GM23338 (cell line): Measurements from ENCODE around the gene AKT2. TPM values are rescaled to one million over a fixed set of nuclear protein-coding genes. Genes with fewer than 3 reads are reported as not detected.

ENCODE experiments used
- ATAC-seq: fragments of 200-7000 bp; cut with Tn5 transposase; 3 replicates; pipeline ENCODE4 v1.9.1; 2020
- DNase-seq: peaks from one replicate; pipeline ENCODE4 v3.0.0-alpha.2; 2015; ENCODE audit warnings: low spot score
- H2AFZ ChIP-seq: fragments of 200-600 bp; sonication (generic); 2 replicates; pipeline ENCODE4 v1.8.0; 2016; ENCODE audit warnings: antibody characterized with exemption, mild to moderate bottlenecking, moderate library complexity
- H3F3A ChIP-seq: fragments of 200-600 bp; sonication (generic); replicated peaks from 2 replicates; pipeline ENCODE4 v1.8.0; 2017; ENCODE audit warnings: antibody characterized with exemption, mixed run types, low read depth
- H3K27ac ChIP-seq: fragments of 200-600 bp; sonication (generic); 2 replicates; pipeline ENCODE4 v1.6.1; 2016; ENCODE audit warnings: low read depth
- H3K27me3 ChIP-seq: fragments of 200-600 bp; sonication (generic); 2 replicates; pipeline ENCODE4 v1.8.0; 2016; ENCODE audit warnings: mild to moderate bottlenecking, mixed run types, moderate library complexity; ENCODE audit not compliant: insufficient read depth
- H3K36me3 ChIP-seq: fragments of 200-600 bp; sonication (generic); 2 replicates; pipeline ENCODE4 v1.8.0; 2016; ENCODE audit warnings: mild to moderate bottlenecking; ENCODE audit not compliant: insufficient read depth
- H3K4me1 ChIP-seq: fragments of 200-600 bp; sonication (generic); 2 replicates; pipeline ENCODE4 v1.8.0; 2016; ENCODE audit warnings: mild to moderate bottlenecking, moderate library complexity; ENCODE audit not compliant: insufficient read depth
- H3K4me2 ChIP-seq: fragments of 200-600 bp; sonication (generic); 2 replicates; pipeline ENCODE4 v1.7.1; 2017; ENCODE audit warnings: mixed run types
- H3K4me3 ChIP-seq: fragments of 200-600 bp; sonication (generic); 2 replicates; pipeline ENCODE4 v1.6.1; 2016; ENCODE audit warnings: mixed run types
- H3K79me2 ChIP-seq: fragments of 200-600 bp; sonication (generic); replicated peaks from 2 replicates; pipeline ENCODE4 v1.8.0; 2017; ENCODE audit warnings: mild to moderate bottlenecking; ENCODE audit not compliant: insufficient read depth
- H3K9me2 ChIP-seq: fragments of 200-600 bp; sonication (generic); 2 replicates; pipeline ENCODE4 v1.8.0; 2017; ENCODE audit not compliant: insufficient read depth
- H4K20me1 ChIP-seq: fragments of 200-600 bp; sonication (generic); replicated peaks from 2 replicates; pipeline ENCODE4 v1.8.0; 2017; ENCODE audit warnings: mild to moderate bottlenecking; ENCODE audit not compliant: insufficient read depth
- H3K27ac Mint-ChIP-seq: 2 replicates; pipeline ENCODE4 v1.8.0; 2020; ENCODE audit warnings: inconsistent platforms, mild to moderate bottlenecking, moderate library complexity, mixed read lengths
- H3K27me3 Mint-ChIP-seq: 3 replicates; pipeline ENCODE4 v1.8.0; 2022; ENCODE audit warnings: low read depth, mild to moderate bottlenecking, moderate library complexity, mixed read lengths, inconsistent platforms; ENCODE audit not compliant: insufficient read depth, poor library complexity
- H3K36me3 Mint-ChIP-seq: 3 replicates; pipeline ENCODE4 v1.8.0; 2021; ENCODE audit warnings: low read depth, mild to moderate bottlenecking, inconsistent platforms, moderate library complexity, mixed read lengths
- H3K4me1 Mint-ChIP-seq: 3 replicates; pipeline ENCODE4 v1.8.0; 2020; ENCODE audit warnings: mild to moderate bottlenecking, inconsistent platforms, mixed read lengths
- H3K4me3 Mint-ChIP-seq: 3 replicates; pipeline ENCODE4 v1.8.0; 2021; ENCODE audit warnings: moderate library complexity, mild to moderate bottlenecking, inconsistent platforms, mixed read lengths
- H3K9me3 Mint-ChIP-seq: 3 replicates; pipeline ENCODE4 v1.8.0; 2020; ENCODE audit warnings: moderate library complexity, mild to moderate bottlenecking, inconsistent platforms, mixed read lengths
- CREB1 ChIP-seq: fragments of 250-450 bp; sonication (Bioruptor Pico); IDR thresholded peaks from 2 replicates; pipeline ENCODE4 v1.5.0; 2020; ENCODE audit warnings: low read depth, mild to moderate bottlenecking, moderate library complexity
- JUNB ChIP-seq: IDR thresholded peaks from one replicate; pipeline ENCODE4 v1.6.1; 2016; ENCODE audit warnings: antibody characterized with exemption; ENCODE audit not compliant: unreplicated experiment
- POLR2AphosphoS5 ChIP-seq: IDR thresholded peaks from 2 replicates; pipeline ENCODE4 v1.6.1; 2016; ENCODE audit warnings: antibody characterized with exemption, low read depth
- ZNF114 ChIP-seq: fragments of 250-450 bp; sonication (Bioruptor Pico); IDR thresholded peaks from 2 replicates; pipeline ENCODE4 v1.5.0; 2020; ENCODE audit warnings: mild to moderate bottlenecking, moderate library complexity
- ZNF331 ChIP-seq: fragments of 250-450 bp; sonication (Bioruptor Pico); IDR thresholded peaks from 2 replicates; pipeline ENCODE4 v1.5.0; 2020; ENCODE audit warnings: low read depth, mild to moderate bottlenecking, moderate library complexity
- polyA plus RNA-seq: library from polyadenylated mRNA; unstranded; fragments of >200 nt; fragmentation: Nextera tagmentation; extraction: Ambion mirVana; gene quantifications from 2 replicates; pipeline ENCODE4 v1.2.1, GENCODE V29; 2016
- total RNA-seq: library from RNA; depleted of rRNA; stranded (reverse); fragments of >200 nt; shearing (Covaris generic); gene quantifications from 2 replicates; pipeline ENCODE4 v1.2.3, GENCODE V29; 2014
- TF ChIP-seq, protein P1 (sequence below), 2 experiments: fragments of 200-600 bp in 1 of 2; sonication (generic) in 1 of 2; conservative IDR thresholded peaks; 2 replicates each; pipeline versions ENCODE4 v1.5.1 to v1.6.1; 2016 to 2017; ENCODE audit warnings: antibody characterized with exemption in 2 of 2, low read depth in 2 of 2, mild to moderate bottlenecking in 2 of 2, moderate library complexity in 1 of 2
- TF ChIP-seq, protein P2 (sequence below): fragments of 250-450 bp; sonication (Bioruptor Pico); IDR thresholded peaks from 2 replicates; pipeline ENCODE4 v1.5.0; 2020; ENCODE audit warnings: mild to moderate bottlenecking, moderate library complexity
- TF ChIP-seq, protein P3 (sequence below): IDR thresholded peaks from one replicate; pipeline ENCODE4 v1.6.1; 2018; ENCODE audit warnings: antibody characterized with exemption; ENCODE audit not compliant: unreplicated experiment

The AKT2 gene
- total and polyA plus RNA-seq, 2 experiments from 2014 or later: 17.6 to 123 TPM

DNA sequence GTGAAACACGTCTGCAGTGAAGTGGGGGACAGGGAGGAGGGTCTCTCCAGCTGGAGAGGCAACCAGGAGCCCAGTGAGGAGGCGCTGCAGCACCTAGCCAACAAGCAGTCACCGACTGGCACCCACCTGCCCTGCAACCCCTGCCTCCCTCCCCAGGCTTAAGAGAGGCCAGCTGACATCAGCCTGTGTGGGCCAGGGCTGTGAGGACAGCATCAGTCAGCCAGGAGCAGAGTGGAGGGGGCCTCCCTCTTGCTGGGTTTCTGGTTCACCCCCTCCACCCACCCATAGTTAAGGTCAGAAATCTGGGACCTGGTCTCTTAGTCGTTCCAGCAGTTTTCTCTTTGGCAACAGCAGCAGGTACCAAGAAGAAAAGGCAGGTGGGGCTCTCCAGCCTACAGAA lies 33.2 kb downstream of the AKT2 start:
- Histone ChIP-seq H3K36me3 (no peaks in the 10 kb centered on the region; the same call in 1 of the 2 replicates), H3K4me2 (no peak overlapping the region), H2AFZ (no peak overlapping the region), H3K4me1 (peaks cover 7% of the 10 kb centered on the region; the same call in 1 of the 2 replicates), H4K20me1 (no peaks in the 10 kb centered on the region; the same call in 1 of the 2 replicates), H3K27ac (peak overlapping the region; percentile 76; the same call in 1 of the 2 replicates), H3F3A (no peaks in the 10 kb centered on the region), H3K79me2 (no peaks in the 10 kb centered on the region; the same call in 1 of the 2 replicates), H3K9me2 (no peaks in the 10 kb centered on the region), H3K4me3 (no peak overlapping the region), H3K27me3 (no peaks in the 10 kb centered on the region)
- no peak for DNase-seq
- Mint-ChIP-seq H3K36me3 (peaks cover 31% of the 10 kb centered on the region), H3K4me1 (peaks cover 15% of the 10 kb centered on the region), H3K27ac (peak overlapping the region; percentile 65), H3K4me3 (no peak overlapping the region), H3K9me3 (peaks cover 2% of the 10 kb centered on the region; the same call in 1 of the 3 replicates), H3K27me3 (peaks cover 8% of the 10 kb centered on the region)
- TF ChIP-seq POLR2AphosphoS5 (no peak), ZNF114 (no peak), CREB1 (CRISPR knock-in tag) (no peak), JUNB (no peak)
- TF ChIP-seq, protein P1, sequence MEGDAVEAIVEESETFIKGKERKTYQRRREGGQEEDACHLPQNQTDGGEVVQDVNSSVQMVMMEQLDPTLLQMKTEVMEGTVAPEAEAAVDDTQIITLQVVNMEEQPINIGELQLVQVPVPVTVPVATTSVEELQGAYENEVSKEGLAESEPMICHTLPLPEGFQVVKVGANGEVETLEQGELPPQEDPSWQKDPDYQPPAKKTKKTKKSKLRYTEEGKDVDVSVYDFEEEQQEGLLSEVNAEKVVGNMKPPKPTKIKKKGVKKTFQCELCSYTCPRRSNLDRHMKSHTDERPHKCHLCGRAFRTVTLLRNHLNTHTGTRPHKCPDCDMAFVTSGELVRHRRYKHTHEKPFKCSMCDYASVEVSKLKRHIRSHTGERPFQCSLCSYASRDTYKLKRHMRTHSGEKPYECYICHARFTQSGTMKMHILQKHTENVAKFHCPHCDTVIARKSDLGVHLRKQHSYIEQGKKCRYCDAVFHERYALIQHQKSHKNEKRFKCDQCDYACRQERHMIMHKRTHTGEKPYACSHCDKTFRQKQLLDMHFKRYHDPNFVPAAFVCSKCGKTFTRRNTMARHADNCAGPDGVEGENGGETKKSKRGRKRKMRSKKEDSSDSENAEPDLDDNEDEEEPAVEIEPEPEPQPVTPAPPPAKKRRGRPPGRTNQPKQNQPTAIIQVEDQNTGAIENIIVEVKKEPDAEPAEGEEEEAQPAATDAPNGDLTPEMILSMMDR (conservative IDR thresholded peaks at IDR 0.05; ENCODE audit: low read depth in 2 of 2): no peak
- ATAC-seq: no peak; the same call in 2 of the 3 replicates

DNA sequence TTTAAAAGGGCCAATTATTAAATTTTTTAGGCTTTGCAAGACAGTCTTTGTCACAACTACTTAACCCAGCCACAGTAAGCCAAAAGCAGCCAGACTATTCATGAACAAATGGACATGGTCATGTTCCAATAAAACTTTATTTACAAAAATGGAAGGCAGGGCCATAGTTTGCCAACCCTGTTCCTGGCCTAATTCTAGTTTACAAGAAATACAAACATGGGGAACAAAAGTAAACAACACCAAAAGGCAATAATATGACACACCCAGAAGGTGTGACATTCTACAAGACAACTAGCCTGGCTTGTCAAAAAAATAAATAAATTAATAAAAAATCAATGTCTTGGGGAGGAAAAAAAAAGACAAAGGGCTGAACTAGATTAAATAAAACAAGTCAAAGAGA lies 33.9 kb downstream of the AKT2 start:
- H3K36me3 ChIP-seq: no peaks in the 10 kb centered on the region; the same call in 1 of the 2 replicates
- no peaks in the 10 kb centered on the region for H3K9me2 ChIP-seq
- no peak overlapping the region for H3K4me2 ChIP-seq
- ATAC-seq: no peak
- no peak for DNase-seq
- Mint-ChIP-seq H3K27ac (no peak overlapping the region), H3K9me3 (peaks cover 2% of the 10 kb centered on the region; the same call in 1 of the 3 replicates), H3K4me3 (no peak overlapping the region), H3K27me3 (peaks cover 10% of the 10 kb centered on the region), H3K36me3 (peaks cover 30% of the 10 kb centered on the region), H3K4me1 (peaks cover 18% of the 10 kb centered on the region)
- peaks cover 7% of the 10 kb centered on the region; the same call in 1 of the 2 replicates for H3K4me1 ChIP-seq
- H4K20me1 ChIP-seq: no peaks in the 10 kb centered on the region; the same call in 1 of the 2 replicates
- no peaks in the 10 kb centered on the region for H3K27me3 ChIP-seq
- no peak overlapping the region for H3K27ac ChIP-seq
- H2AFZ ChIP-seq: no peak overlapping the region
- H3K4me3 ChIP-seq: no peak overlapping the region
- no peaks in the 10 kb centered on the region for H3F3A ChIP-seq
- no peaks in the 10 kb centered on the region; the same call in 1 of the 2 replicates for H3K79me2 ChIP-seq
- TF ChIP-seq, protein P2, sequence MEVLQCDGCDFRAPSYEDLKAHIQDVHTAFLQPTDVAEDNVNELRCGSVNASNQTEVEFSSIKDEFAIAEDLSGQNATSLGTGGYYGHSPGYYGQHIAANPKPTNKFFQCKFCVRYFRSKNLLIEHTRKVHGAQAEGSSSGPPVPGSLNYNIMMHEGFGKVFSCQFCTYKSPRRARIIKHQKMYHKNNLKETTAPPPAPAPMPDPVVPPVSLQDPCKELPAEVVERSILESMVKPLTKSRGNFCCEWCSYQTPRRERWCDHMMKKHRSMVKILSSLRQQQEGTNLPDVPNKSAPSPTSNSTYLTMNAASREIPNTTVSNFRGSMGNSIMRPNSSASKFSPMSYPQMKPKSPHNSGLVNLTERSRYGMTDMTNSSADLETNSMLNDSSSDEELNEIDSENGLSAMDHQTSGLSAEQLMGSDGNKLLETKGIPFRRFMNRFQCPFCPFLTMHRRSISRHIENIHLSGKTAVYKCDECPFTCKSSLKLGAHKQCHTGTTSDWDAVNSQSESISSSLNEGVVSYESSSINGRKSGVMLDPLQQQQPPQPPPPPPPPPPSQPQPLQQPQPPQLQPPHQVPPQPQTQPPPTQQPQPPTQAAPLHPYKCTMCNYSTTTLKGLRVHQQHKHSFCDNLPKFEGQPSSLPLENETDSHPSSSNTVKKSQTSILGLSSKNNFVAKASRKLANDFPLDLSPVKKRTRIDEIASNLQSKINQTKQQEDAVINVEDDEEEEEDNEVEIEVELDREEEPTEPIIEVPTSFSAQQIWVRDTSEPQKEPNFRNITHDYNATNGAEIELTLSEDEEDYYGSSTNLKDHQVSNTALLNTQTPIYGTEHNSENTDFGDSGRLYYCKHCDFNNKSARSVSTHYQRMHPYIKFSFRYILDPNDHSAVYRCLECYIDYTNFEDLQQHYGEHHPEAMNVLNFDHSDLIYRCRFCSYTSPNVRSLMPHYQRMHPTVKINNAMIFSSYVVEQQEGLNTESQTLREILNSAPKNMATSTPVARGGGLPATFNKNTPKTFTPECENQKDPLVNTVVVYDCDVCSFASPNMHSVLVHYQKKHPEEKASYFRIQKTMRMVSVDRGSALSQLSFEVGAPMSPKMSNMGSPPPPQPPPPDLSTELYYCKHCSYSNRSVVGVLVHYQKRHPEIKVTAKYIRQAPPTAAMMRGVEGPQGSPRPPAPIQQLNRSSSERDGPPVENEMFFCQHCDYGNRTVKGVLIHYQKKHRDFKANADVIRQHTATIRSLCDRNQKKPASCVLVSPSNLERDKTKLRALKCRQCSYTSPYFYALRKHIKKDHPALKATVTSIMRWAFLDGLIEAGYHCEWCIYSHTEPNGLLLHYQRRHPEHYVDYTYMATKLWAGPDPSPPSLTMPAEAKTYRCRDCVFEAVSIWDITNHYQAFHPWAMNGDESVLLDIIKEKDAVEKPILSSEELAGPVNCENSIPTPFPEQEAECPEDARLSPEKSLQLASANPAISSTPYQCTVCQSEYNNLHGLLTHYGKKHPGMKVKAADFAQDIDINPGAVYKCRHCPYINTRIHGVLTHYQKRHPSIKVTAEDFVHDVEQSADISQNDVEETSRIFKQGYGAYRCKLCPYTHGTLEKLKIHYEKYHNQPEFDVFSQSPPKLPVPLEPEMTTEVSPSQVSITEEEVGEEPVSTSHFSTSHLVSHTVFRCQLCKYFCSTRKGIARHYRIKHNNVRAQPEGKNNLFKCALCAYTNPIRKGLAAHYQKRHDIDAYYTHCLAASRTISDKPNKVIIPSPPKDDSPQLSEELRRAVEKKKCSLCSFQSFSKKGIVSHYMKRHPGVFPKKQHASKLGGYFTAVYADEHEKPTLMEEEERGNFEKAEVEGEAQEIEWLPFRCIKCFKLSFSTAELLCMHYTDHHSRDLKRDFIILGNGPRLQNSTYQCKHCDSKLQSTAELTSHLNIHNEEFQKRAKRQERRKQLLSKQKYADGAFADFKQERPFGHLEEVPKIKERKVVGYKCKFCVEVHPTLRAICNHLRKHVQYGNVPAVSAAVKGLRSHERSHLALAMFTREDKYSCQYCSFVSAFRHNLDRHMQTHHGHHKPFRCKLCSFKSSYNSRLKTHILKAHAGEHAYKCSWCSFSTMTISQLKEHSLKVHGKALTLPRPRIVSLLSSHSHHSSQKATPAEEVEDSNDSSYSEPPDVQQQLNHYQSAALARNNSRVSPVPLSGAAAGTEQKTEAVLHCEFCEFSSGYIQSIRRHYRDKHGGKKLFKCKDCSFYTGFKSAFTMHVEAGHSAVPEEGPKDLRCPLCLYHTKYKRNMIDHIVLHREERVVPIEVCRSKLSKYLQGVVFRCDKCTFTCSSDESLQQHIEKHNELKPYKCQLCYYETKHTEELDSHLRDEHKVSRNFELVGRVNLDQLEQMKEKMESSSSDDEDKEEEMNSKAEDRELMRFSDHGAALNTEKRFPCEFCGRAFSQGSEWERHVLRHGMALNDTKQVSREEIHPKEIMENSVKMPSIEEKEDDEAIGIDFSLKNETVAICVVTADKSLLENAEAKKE (CRISPR knock-in tag): no peak
- TF ChIP-seq JUNB (no peak), ZNF114 (no peak), CREB1 (CRISPR knock-in tag) (no peak), ZNF331 (CRISPR knock-in tag) (no peak)
- TF ChIP-seq, protein P3, sequence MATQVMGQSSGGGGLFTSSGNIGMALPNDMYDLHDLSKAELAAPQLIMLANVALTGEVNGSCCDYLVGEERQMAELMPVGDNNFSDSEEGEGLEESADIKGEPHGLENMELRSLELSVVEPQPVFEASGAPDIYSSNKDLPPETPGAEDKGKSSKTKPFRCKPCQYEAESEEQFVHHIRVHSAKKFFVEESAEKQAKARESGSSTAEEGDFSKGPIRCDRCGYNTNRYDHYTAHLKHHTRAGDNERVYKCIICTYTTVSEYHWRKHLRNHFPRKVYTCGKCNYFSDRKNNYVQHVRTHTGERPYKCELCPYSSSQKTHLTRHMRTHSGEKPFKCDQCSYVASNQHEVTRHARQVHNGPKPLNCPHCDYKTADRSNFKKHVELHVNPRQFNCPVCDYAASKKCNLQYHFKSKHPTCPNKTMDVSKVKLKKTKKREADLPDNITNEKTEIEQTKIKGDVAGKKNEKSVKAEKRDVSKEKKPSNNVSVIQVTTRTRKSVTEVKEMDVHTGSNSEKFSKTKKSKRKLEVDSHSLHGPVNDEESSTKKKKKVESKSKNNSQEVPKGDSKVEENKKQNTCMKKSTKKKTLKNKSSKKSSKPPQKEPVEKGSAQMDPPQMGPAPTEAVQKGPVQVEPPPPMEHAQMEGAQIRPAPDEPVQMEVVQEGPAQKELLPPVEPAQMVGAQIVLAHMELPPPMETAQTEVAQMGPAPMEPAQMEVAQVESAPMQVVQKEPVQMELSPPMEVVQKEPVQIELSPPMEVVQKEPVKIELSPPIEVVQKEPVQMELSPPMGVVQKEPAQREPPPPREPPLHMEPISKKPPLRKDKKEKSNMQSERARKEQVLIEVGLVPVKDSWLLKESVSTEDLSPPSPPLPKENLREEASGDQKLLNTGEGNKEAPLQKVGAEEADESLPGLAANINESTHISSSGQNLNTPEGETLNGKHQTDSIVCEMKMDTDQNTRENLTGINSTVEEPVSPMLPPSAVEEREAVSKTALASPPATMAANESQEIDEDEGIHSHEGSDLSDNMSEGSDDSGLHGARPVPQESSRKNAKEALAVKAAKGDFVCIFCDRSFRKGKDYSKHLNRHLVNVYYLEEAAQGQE: no peak
